22Rv1 (cell line): ENCODE data around the gene PIK3AP1.

ENCODE experiments used
- ZFX ChIP-seq: fragments of 450-650 bp; IDR thresholded peaks from 2 replicates; pipeline ENCODE4 v1.6.1; 2017; ENCODE audit warnings: antibody characterized with exemption, borderline replicate concordance
- TF ChIP-seq, protein P1 (sequence below): fragments of 450-650 bp; IDR thresholded peaks from 2 replicates; pipeline ENCODE4 v1.5.1; 2017; ENCODE audit warnings: mild to moderate bottlenecking

GRCh38 chr10:96647466-96647865, 72.8 kb downstream of the PIK3AP1 start:
- TF ChIP-seq, protein P1, sequence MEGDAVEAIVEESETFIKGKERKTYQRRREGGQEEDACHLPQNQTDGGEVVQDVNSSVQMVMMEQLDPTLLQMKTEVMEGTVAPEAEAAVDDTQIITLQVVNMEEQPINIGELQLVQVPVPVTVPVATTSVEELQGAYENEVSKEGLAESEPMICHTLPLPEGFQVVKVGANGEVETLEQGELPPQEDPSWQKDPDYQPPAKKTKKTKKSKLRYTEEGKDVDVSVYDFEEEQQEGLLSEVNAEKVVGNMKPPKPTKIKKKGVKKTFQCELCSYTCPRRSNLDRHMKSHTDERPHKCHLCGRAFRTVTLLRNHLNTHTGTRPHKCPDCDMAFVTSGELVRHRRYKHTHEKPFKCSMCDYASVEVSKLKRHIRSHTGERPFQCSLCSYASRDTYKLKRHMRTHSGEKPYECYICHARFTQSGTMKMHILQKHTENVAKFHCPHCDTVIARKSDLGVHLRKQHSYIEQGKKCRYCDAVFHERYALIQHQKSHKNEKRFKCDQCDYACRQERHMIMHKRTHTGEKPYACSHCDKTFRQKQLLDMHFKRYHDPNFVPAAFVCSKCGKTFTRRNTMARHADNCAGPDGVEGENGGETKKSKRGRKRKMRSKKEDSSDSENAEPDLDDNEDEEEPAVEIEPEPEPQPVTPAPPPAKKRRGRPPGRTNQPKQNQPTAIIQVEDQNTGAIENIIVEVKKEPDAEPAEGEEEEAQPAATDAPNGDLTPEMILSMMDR: no peak
- no peak for TF ChIP-seq ZFX
